HuH-7 (cell line): ENCODE results near the gene ULBP2.
"Not testable (repeated sequence)": the region's sequence is repeated elsewhere in the genome, so short reads cannot be mapped to it uniquely, and the experiment has no call there.

Source experiments
- DNase-seq: peaks from one replicate; pipeline ENCODE4 v3.0.0; 2011; ENCODE audit warnings: low spot score

The ULBP2 gene

DNA sequence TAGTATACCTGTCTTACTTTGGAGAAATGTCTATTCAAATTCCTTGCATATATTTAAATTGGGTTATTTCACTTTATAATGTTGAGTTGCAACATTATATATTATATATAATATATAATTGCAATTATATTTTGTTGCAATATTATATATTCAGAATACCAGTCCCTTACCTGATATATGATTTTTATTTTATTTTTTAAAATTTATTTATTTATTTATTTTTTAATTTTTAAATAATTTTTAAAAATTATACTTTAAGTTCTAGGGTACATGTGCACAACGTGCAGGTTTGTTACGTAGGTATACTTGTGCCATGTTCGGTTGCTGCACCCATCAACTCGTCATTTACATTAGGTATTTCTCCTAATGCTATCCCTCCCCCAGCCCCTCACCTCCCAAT, 14.8 kb upstream of the ULBP2 start:
- DNase-seq: not testable (repeated sequence)

DNA sequence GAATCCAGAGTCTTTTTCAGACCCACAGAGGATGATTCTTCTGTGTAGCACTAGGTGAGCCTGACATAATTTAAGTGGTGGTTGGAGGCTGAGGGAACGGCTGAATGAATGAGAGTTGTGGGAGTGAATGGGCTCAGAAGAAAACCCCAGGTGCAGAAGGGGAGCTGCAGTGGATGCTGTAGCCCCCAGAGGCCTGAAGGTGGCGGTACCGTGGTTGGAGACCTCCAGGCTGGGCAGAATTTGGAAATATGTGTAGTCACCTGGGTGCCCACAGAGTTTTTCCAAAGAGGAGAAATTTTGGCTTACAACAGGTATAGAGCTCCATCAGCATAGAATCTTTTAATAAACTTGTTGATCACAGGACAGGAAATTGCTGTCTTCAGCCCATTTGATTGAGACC, 12.4 kb upstream of the ULBP2 start:
- DNase-seq: peak; percentile 67

DNA sequence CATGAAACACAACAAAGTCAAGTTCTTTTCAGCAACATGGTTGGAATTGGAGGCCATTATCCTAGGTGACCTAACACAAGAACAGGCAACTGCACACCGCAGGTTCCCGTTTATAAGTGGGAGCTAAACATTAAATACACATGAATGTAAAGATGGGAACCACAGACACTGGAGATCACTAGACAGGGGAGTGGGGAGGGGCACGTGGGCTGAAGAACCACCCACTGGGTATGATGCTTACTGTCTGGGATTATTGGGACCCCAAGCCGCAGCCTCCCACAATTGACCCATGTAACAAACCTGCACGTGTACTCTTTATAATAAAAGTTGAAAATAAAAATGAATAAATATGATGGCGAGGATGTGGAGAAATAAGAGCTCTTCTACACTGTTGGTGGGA, 10.3 kb upstream of the ULBP2 start:
- DNase-seq: no peak

DNA sequence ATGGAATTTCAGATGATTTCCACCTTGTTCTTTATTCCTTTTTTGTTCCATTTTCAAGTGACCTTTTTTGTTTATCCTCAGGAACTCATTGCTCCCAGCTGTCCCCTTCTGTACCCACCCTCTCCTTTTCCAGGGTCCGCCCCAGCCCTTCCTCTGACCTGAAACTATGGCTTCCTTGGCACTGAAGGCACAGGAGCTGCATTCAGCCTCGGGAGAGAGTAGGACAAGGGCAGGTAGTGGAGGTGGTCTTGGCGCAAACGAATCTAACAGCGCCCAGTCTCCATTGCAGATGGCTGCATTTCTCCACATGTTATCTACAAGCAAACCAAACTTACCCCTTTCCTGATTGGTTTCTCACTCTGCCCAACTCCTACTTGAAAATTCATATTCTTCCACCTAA, 8.8 kb upstream of the ULBP2 start:
- DNase-seq: no peak

DNA sequence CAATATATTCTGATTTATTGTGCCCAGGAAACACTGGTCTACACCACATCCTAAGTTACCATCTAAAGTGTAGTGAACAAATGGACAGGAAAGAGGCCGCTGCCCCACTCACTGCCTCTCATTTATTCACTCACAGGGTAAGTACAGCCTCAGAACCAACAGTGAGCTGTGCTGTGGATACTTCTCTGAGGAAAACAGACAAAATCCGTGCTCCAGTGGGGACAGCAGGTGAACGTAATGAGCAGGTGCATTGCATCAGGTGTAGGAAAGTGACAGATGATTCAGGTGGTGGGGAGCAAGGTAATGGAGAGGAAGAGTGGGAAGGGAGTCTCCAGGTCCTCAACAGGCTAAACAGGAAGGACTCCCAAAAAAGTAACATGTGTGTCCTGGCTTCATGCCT, 8.4 kb upstream of the ULBP2 start:
- no peak for DNase-seq

DNA sequence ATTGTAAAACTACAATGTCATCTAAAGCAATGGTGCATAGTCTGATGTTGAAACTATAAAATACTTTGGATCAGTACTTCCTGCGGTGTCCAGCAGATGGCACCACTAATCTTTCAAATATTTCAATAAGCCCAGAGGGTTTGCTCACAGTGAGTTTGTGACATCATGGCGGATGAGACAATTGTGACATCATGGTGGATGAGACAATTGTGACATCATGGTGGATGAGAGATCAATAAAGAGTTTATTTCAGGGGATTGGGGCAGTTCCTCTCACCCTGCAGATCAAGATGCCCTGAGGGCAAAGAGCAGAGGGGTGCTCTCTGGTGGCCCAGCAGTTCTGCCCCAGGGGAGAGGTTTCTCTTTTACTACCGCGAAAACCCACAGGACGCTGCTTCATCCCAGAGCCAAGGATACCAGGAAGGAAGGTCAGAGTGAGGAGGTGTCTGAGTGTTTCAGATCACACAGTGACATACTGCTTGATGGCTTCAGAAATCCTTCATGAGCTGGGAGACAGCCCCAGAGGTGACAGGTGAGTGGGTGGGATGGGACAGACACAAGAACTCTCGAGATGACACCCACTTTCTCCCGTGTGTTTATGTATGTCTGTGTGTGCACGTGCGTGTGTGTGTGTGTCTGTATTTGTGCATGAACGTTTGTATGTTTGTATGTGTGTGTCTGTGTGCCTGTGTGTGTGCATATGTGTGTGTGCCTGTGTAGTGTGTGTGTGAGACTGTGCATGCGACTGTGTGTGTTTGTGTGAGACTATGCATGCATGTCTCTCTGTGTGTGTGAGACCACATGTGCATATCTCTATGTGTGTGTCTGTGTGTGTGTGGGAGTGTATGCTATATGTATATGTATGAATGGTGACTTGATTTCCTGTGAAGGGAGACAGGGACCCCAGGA, 7.3 kb upstream of the ULBP2 start:
- peak; percentile 60 for DNase-seq

DNA sequence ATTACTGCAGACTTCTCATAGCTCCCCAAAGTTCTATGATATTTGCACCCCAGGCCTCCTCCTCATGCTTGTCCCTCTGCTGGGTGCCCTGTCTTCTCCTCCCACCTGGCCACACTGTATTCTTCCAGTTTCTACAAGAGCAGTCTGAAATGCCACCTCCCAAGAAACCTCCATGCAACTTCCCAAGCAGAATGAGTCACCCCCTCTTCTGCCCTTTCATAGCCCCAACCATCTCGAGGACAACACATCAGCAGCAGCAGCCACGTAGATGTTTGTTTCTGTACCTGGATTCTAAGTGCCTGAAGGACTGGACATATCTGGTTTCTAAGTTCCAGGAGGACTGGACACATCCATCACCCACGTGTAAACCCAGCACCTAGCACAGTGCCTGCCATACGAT, 6.6 kb upstream of the ULBP2 start:
- DNase-seq: no peak

DNA sequence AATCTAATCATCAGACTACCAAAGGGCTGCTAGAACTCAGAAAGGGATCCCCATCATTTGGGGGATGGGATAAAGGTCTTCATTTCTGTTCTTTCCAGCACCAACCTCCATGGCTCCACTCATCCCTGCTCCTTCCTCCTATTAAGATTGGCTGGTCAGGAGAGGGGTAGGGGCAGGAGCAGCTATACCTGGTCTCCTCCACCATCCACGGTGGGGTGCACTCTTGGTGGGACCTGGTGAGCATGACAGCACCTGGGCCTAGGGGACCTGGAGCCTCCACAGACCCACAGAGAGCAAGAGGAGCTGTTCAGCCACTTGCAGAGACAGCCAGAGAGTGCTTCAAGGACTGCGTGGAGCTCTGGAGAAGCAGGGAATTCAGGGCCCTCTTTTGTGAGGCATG, 6.1 kb upstream of the ULBP2 start:
- no peak for DNase-seq

DNA sequence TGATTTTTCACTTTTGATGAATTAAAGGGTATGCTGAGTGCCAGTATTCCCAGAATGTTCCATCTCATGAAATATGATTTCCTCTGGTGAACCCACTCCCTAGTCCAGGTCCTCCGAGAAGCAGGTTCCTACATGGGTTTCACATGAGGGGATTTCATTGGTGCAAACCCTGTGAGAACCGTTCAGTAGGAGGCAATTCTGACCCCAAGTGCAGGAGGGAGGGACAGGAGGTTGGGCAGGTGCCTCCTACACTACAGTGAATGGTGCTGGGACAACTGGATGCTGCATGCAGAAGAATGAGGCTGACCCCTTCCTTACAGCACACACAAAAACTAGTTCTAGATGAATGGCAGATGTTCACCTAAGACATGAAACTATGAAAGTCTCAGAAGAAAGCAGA, 5.1 kb upstream of the ULBP2 start:
- no peak for DNase-seq

DNA sequence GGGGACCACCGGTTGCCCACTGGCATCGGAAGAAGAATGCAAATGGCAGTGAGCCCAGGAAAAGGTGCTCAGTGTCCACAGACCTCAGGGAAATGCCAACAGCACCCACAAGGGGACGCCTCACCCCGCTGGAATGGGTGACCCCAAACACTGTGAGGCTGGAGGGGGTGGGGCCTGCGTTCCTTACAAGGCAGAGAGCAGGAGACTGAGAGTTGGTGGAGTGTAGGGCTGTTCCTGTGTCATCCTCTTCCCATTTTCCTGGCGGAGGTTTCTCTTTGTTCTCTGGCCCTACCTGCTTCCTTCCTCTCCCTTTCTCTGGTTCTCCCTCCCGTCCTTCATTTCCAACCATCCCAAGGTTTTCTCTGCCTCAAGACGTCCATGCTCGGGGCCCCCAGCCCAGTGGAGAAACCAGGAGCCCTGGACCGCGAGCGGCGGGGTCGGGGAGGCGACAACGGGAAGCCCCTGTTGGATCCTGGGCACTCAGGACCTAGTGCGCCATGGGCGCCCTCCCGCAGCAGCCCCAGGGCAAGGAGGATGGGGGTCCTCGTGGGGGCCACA, 3.7 kb upstream of the ULBP2 start:
- not testable (repeated sequence) for DNase-seq

DNA sequence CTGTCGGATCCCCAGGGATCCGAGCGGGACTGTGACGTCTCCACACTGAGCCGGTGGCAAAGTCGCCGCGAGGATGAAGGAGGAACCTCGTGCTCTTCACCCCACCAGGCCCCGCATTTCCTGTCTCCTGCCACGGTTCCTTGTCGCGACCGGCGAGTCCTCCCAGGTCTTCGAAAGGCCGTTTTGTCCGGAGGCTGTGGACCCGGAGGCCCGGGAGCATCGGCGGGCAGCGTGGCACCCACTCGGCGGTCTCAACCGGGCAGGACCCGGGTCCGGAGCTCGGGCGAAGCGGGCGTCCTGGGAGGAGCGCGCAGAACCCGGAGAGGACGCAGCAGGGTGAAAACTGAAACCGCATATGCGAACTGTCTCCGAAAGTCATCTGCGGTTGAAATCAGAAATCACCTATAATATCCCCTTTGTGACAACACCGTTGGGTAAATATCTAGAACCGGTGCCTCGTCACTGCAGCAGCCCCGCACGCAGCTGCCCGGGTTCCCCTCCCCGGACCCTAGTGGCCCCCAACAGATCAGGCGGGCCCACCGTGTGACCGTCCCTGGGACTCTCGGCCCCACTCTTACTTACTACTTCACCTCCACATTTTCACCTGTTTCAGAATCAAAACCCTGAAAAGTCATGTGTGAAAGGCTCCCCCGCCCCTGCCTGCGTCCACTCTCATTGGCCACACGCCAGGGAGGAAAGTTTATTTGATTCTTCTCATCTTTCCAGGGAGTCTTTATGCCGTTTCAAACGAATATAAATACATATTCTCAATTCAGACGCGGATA, 3.1 kb upstream of the ULBP2 start:
- DNase-seq: no peak

DNA sequence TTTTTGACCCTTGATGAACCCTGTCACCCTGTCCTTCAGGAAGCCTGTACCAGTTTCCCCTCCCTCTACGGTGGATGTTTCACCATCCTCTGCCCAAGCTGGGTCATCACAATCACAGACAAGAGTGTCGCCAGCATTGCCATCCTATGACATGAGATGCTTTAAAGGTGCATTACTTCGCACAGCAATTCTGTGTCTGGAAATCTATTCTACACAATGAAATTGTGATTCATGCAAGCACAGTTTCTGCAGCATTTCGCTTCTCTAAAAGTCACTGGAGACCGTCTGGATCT, 2.5 kb upstream of the ULBP2 start:
- DNase-seq: no peak

DNA sequence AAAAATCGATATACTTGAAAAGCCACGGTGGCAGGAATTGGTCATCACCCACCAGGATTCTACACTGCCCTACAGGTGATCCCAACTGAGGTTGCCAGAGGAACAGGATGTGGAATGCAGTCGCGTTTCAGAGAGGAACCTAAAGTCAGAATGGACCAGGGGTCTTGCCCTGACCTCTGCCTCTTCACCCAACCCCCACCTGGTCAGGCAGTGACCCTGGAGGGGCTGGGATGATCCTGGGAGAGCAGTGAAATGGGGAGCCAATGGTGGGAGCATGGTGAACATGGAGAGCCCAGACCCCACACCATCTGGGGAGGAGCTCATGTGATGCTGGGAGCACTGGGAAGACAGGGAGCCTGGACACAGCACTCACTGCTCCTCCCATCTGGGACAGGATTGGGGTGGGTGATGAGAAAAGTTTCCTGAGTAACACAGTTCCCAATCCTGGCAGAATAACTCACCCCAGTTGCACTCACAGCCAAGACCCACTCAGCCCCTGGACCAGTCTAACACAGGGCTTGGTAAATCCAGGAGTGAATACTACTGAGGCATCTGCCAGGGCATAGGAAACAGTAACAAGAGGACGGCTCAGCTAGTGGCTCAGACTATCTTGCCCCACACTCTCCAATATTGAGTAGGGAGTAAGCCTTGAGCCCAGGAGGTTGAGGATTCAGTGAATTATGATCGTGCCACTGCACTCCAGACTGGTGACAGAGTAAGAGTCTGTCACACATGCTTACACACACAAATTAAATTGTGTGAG, 1.7 kb upstream of the ULBP2 start:
- DNase-seq: no peak

DNA sequence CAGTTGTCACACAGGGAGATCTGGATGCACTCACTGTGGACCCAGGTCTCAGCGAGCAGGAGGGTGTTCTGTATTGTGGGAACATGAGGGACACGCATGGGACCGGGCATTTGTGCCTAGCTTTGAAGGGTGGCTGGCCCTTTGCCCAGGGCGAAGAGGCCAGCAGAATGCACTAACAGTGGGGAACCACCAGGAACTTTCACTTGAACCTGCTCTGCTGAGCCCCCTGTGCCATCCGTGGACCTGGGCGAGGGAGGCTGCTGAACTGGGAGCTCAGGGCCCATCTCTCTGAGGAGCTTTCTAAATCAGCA, 1.2 kb upstream of the ULBP2 start:
- DNase-seq: no peak

DNA sequence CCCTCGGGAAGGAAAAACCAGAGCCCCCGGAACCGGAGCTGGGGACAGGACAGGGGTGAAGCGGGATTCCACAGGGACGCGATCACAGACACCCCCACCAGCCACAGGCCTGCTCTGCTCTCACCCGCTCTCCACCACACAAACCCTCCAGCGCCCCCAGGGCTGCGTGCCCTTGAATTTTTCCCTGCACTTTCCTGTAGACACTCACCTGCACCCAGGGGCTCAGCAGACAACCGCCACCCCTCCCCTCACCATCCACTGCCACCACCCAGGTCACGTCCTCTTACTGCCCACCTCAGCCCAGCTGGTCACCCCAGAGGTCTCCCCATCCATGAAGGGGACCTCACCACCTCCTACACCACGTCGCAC, 631 bp downstream of the ULBP2 start:
- DNase-seq: no peak

DNA sequence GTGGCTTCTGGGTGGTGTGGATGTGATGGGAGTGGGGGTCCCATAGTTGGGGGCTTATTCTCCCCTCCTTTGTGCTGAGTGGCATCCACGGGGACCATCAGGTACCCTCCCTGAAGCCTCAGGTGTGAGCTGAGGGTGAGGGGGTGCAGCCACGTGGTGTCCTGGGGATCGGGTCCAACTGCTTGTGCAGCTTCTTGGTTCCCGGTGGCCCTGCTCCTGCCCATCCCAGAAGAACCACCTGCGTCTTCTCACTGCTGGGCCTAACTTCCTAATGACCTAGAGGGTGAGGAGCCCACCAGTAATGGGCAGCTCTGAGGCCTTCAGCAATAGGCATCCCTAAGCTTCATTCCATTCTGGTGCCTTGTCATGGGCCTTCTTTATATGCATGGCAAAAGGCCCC, 1.5 kb downstream of the ULBP2 start:
- not testable (repeated sequence) for DNase-seq

DNA sequence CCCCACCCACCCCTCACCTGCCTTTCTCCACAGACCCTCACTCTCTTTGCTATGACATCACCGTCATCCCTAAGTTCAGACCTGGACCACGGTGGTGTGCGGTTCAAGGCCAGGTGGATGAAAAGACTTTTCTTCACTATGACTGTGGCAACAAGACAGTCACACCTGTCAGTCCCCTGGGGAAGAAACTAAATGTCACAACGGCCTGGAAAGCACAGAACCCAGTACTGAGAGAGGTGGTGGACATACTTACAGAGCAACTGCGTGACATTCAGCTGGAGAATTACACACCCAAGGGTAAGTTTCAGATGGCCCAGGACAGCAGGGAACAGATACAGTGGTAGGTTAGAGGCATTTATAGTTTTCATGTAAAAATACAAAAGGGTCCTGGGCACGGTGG, 3.5 kb downstream of the ULBP2 start:
- not testable (repeated sequence) for DNase-seq

DNA sequence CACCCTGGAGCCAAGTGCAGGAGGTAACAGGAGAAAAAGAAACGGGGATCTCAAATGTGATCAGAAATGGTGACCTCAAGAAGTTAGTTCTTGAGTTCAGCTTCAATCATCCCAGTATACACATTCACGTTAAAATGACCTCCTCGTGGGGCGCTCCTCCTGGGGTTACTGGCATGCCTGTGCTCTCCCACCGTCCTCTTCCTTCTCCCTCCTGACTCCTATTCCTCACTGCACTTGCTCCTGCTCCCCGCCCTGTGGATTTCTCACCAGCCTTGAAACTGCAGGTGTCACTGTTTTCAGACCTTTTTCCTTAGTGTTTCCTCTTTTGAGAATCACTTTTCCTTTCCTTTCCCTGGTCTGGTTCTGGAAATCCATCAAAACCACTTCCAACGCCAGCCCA, 4.8 kb downstream of the ULBP2 start:
- DNase-seq: not testable (repeated sequence)

DNA sequence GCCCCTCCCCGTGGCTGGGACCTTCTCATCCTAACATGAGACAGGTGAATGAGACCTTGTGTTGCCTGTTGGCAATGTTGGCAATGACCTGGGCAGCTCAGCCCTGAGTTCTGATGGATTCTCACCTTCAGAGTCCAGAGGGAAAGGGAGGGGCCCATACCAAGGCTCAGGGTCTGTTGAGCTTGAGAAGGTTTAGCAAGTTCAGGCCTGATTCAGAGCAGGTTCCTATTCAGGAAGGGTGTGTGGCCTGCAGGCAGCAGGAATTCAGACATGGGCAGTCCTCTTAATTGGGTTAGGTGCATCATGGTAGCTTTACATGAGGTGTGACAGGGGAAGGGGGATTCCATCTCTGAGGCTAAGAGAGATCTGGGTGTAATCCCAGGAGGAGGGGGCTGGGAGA, 5.7 kb downstream of the ULBP2 start:
- not testable (repeated sequence) for DNase-seq

DNA sequence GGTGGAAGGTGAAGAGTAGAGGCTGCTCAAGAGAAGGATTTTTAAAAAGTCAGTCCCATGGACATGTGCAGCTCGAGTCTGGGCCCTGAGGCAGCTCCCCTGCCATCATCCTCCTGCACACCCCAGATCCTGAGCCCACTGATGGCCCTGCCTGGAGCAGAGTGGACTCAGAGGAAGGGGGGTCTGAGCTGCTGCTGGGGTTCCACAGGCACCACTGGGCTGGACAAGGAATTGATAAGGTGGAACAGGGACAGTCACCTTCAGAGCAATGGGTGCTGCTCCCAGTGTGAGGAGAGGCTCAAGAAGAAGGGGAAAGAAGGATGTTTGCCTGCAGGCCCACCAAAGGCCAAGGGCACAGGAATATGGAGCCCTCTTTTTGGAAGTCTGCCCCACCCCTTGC, 6.2 kb downstream of the ULBP2 start:
- DNase-seq: no peak

DNA sequence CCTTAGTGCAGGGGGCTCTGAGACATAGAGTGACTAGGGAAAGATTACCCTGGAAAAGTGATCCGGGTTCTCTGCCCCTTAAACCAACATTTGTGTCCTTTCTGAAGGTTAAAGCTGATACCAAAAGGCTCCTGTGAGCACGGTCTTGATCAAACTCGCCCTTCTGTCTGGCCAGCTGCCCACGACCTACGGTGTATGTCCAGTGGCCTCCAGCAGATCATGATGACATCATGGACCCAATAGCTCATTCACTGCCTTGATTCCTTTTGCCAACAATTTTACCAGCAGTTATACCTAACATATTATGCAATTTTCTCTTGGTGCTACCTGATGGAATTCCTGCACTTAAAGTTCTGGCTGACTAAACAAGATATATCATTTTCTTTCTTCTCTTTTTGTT, 6.8 kb downstream of the ULBP2 start:
- DNase-seq: no peak

DNA sequence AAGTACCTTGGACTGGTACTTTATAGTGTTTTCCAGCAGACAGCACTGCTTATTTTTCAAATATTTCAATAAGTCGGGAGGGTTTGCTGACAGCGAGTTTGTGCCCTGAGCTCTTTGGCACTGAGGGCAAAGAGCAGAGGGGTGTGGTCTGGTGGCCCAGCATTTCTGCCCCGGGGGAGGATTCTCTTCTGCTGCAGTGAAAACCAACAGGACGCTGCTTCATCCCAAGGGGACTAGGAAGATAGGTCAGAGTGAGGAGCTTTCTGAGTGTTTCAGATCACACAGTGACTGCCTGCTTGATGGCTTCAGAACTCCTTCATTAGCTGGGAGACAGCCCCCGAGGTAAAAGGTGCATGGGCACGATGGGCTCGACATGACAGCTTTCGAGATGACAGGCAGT, 8.6 kb downstream of the ULBP2 start:
- DNase-seq: no peak

DNA sequence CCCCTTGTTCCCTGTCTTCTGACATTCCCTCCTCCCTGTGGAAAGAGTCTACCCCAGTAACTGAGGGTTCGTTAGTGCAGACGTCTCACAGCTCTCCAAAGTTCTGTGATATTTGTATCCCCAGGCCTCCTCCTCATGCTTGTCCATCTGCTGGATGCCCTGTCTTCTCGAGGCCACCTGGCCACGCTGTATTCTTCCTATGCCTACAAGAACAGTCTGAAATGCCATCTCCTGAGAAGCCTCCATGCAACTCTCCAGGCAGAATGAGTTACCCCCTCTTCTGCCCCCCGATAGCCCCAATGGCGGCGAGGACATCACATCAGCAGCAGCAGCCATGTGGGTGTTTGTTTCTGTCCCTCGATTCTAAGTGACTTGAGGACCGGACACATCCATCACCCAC, 9.3 kb downstream of the ULBP2 start:
- no peak for DNase-seq
